ENCODE measurements around the gene TARBP1.

The TARBP1 gene

GRCh38 chr1:234490793-234491479 is 12.0 kb upstream of the TARBP1 start:
- DNase-seq = no peak
- intact Hi-C loops (cut with DNase I) = no loop called here

GRCh38 chr1:234489698-234490077 is 10.7 kb upstream of the TARBP1 start:
- intact Hi-C loops (cut with DNase I) = loop anchor here (10.0 kb wide), 1 partner anchor 115 kb away; the partner anchor contains the start of gene COA6
- no peak for DNase-seq

GRCh38 chr1:234489007-234489697 is 10.2 kb upstream of the TARBP1 start:
- DNase-seq = no peak
- intact Hi-C loops (cut with DNase I) = loop anchor here (10.0 kb wide), 1 partner anchor 114 kb away; the partner anchor contains the start of gene COA6

- DNase-seq = peak in 1 of 42 donors; percentile 35
- intact Hi-C loops (cut with DNase I) = loop anchor here (10.0 kb wide), 1 partner anchor 114 kb away; the partner anchor contains the start of gene COA6
Measured at GRCh38 chr1:234488054-234489006, 9.4 kb upstream of the TARBP1 start.

- intact Hi-C loops (cut with DNase I) = loop anchor here (2.0 to 10.0 kb wide), 2 partner anchors 112 to 606 kb away; partner anchors contain the start of gene COA6
- DNase-seq = peak in 36 of 42 donors; percentile 11 to 83 (median 53)
Measured at GRCh38 chr1:234486858-234487840, 8.2 kb upstream of the TARBP1 start.

GRCh38 chr1:234484991-234485739 is 6.2 kb upstream of the TARBP1 start:
- intact Hi-C loops (cut with DNase I) = loop anchor here (10.0 kb wide), 1 partner anchor 110 kb away; the partner anchor contains the start of gene COA6
- peak in 6 of 42 donors; percentile 14 to 59 (median 32) for DNase-seq

- intact Hi-C loops (cut with DNase I) = loop anchor here (10.0 kb wide), 1 partner anchor 109 kb away; the partner anchor contains the start of gene COA6
- DNase-seq = no peak
Measured at GRCh38 chr1:234484218-234484617, 5.2 kb upstream of the TARBP1 start.

GRCh38 chr1:234481771-234482170 is 2.8 kb upstream of the TARBP1 start:
- DNase-seq = peak in 1 of 42 donors; percentile 38
- intact Hi-C loops (cut with DNase I) = loop anchor here (10.0 kb wide), 1 partner anchor 107 kb away; the partner anchor contains the start of gene COA6

- DNase-seq = no peak
- intact Hi-C loops (cut with DNase I) = loop anchor here (10.0 kb wide), 1 partner anchor 105 kb away; the partner anchor contains the start of gene COA6
Measured at GRCh38 chr1:234479866-234480265, 887 bp upstream of the TARBP1 start.

- intact Hi-C loops (cut with DNase I) = no loop called here
- no peak for DNase-seq
Measured at GRCh38 chr1:234479310-234479559, 256 bp upstream of the TARBP1 start.

- intact Hi-C loops (cut with DNase I) = no loop called here
- DNase-seq = peak in 39 of 42 donors; percentile 26 to 86 (median 69)
Measured at GRCh38 chr1:234478152-234478480, 863 bp downstream of the TARBP1 start.

GRCh38 chr1:234477386-234478151 is 1.4 kb downstream of the TARBP1 start:
- intact Hi-C loops (cut with DNase I) = no loop called here

GRCh38 chr1:234476172-234476571 is 2.8 kb downstream of the TARBP1 start:
- no peak for DNase-seq
- intact Hi-C loops (cut with DNase I) = no loop called here

More at GRCh38 chr1:234477386-234478151, 1.4 kb downstream of the TARBP1 start:
- DNase-seq = no peak

GRCh38 chr1:234475167-234475793 is 3.7 kb downstream of the TARBP1 start:
- no peak for DNase-seq
- intact Hi-C loops (cut with DNase I) = no loop called here

GRCh38 chr1:234474375-234474774 is 4.6 kb downstream of the TARBP1 start:
- intact Hi-C loops (cut with DNase I) = no loop called here
- DNase-seq = no peak

- no peak for DNase-seq
- intact Hi-C loops (cut with DNase I) = no loop called here
Measured at GRCh38 chr1:234473118-234473517, 5.9 kb downstream of the TARBP1 start.
